ENCODE measurements around the gene PES1. TPM values are rescaled to one million over a fixed set of nuclear protein-coding genes. Genes with fewer than 3 reads are reported as not detected.
A peak's percentile ranks its signal among the peaks of the same experiment; 100 is the strongest.

The PES1 gene
- total RNA-seq, result 46.5 TPM
- long read RNA-seq, transcript PES1-202 (15 exons, 2,295 nt), result major isoform, 33 of 61 reads
- long read RNA-seq, partial matches to known transcripts, result 17 of 61 reads
- long read RNA-seq, other reads (novel, unspliced or antisense), result 8 of 61 reads

GRCh38 chr22:30591588-30592359 is at the start of gene PES1:
Gene PES1 (minus strand): TSS chr22:30591910. CDS start chr22:30591833, 77 bp downstream.
- TF ChIP-seq CTCF (IDR thresholded peaks at IDR 0.05), result no peak
- Histone ChIP-seq H3K36me3 (peaks cover 29% of the 10 kb centered on the region), H3K4me3 (peak within 1 kb of the TSS; percentile 95), H3K27ac (peak within 1 kb of the TSS; percentile 88), H3K9me3 (no peaks in the 10 kb centered on the region), H3K4me1 (peaks cover 10% of the 10 kb centered on the region), H3K27me3 (no peaks in the 10 kb centered on the region)
- peak; percentile 95 for DNase-seq
- intact Hi-C loops (cut with DNase I), result no loop called here
- peak; percentile 99 for ATAC-seq

GRCh38 chr22:30640839-30641430 is 49.2 kb upstream of the PES1 start:
- intact Hi-C loops (cut with DNase I), result no loop called here
- Histone ChIP-seq H3K4me1 (peaks cover 19% of the 10 kb centered on the region), H3K9me3 (no peaks in the 10 kb centered on the region), H3K4me3 (no peak overlapping the region), H3K27ac (no peak overlapping the region), H3K36me3 (no peaks in the 10 kb centered on the region), H3K27me3 (no peaks in the 10 kb centered on the region)
- ATAC-seq, result no peak
- no peak for DNase-seq
- no peak for TF ChIP-seq CTCF (IDR thresholded peaks at IDR 0.05)

GRCh38 chr22:30640361-30640760 is 48.7 kb upstream of the PES1 start:
- no peaks in the 10 kb centered on the region for H3K36me3 ChIP-seq
- no peak for TF ChIP-seq CTCF (IDR thresholded peaks at IDR 0.05)
- ATAC-seq (no peak), DNase-seq (no peak)
- peaks cover 20% of the 10 kb centered on the region for H3K4me1 ChIP-seq
- H3K27me3 ChIP-seq, result no peaks in the 10 kb centered on the region
- no peak overlapping the region for H3K4me3 ChIP-seq
- H3K9me3 ChIP-seq, result no peaks in the 10 kb centered on the region
- H3K27ac ChIP-seq, result no peak overlapping the region
- intact Hi-C loops (cut with DNase I), result no loop called here

- intact Hi-C loops (cut with DNase I), result no loop called here
- H3K27me3 ChIP-seq, result no peaks in the 10 kb centered on the region
- DNase-seq (no peak), ATAC-seq (no peak)
- no peak overlapping the region for H3K27ac ChIP-seq
- H3K4me1 ChIP-seq, result peaks cover 24% of the 10 kb centered on the region
- H3K36me3 ChIP-seq, result no peaks in the 10 kb centered on the region
- no peaks in the 10 kb centered on the region for H3K9me3 ChIP-seq
- no peak overlapping the region for H3K4me3 ChIP-seq
- no peak for TF ChIP-seq CTCF (IDR thresholded peaks at IDR 0.05)
Measured at GRCh38 chr22:30637701-30638114, 46.0 kb upstream of the PES1 start.

- DNase-seq (no peak), ATAC-seq (no peak)
- H3K36me3 ChIP-seq, result no peaks in the 10 kb centered on the region
- peak overlapping the region; percentile 78 for H3K27ac ChIP-seq
- no peaks in the 10 kb centered on the region for H3K9me3 ChIP-seq
- no peaks in the 10 kb centered on the region for H3K27me3 ChIP-seq
- intact Hi-C loops (cut with DNase I), result no loop called here
- no peak for TF ChIP-seq CTCF (IDR thresholded peaks at IDR 0.05)
- H3K4me3 ChIP-seq, result peak overlapping the region; percentile 65
- H3K4me1 ChIP-seq, result peaks cover 24% of the 10 kb centered on the region
Measured at GRCh38 chr22:30636226-30637077, 44.7 kb upstream of the PES1 start.
